ENCODE measurements around the gene CIAO2A. TPM values are rescaled to one million over a fixed set of nuclear protein-coding genes. Genes with fewer than 3 reads are reported as not detected.

CIAO2A gene
- total and polyA plus RNA-seq, 4 donors, result 124 to 404 (median 159) TPM

DNA sequence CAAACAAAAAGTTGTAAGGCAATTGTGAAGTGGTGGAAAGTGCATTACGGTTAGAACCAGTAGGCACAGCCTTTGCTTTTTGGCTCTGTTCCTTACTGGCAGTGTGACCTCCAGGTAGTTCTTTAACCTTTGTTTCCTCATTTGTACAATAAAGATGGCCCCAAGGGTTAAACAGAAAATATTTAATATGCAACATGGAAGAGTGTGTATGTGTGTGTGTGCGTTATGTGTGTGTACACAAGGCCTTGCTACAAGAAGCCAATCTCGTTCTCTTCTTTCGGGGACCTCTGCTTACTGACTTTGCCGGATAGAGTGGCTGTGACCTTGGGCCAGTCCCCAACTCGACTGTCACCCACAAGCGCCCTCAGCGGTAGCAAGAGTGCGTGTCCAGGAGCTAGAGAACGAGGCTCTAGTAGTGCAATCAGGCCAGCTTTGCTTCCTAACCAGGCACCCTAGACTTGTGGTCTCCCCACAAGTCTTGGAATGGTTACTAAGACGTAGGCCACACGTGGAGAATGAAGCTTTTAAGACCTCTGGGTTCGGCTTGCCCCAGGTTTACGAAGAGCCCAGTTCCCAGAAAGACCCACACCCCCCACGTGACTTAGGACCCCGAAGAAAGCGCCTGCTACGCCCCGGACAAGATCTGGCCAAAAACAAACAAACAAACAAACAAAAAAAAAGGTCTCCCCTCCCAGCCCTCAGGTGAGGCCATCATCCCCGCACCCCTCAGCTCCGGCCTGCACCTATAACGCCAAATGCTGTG lies 593 bp downstream of the CIAO2A start (continued):
- TF ChIP-seq, protein P1, sequence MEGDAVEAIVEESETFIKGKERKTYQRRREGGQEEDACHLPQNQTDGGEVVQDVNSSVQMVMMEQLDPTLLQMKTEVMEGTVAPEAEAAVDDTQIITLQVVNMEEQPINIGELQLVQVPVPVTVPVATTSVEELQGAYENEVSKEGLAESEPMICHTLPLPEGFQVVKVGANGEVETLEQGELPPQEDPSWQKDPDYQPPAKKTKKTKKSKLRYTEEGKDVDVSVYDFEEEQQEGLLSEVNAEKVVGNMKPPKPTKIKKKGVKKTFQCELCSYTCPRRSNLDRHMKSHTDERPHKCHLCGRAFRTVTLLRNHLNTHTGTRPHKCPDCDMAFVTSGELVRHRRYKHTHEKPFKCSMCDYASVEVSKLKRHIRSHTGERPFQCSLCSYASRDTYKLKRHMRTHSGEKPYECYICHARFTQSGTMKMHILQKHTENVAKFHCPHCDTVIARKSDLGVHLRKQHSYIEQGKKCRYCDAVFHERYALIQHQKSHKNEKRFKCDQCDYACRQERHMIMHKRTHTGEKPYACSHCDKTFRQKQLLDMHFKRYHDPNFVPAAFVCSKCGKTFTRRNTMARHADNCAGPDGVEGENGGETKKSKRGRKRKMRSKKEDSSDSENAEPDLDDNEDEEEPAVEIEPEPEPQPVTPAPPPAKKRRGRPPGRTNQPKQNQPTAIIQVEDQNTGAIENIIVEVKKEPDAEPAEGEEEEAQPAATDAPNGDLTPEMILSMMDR (IDR thresholded peaks at IDR 0.05; ENCODE audit: low read depth, low read length, missing input control), result no peak
- no peak for TF ChIP-seq EGR1 (IDR thresholded peaks at IDR 0.05; ENCODE audit: low read depth in 2 of 2)
- TF ChIP-seq FOXA1 (IDR thresholded peaks at IDR 0.05), result no peak
- TF ChIP-seq FOXA2 (IDR thresholded peaks at IDR 0.05), result no peak

DNA sequence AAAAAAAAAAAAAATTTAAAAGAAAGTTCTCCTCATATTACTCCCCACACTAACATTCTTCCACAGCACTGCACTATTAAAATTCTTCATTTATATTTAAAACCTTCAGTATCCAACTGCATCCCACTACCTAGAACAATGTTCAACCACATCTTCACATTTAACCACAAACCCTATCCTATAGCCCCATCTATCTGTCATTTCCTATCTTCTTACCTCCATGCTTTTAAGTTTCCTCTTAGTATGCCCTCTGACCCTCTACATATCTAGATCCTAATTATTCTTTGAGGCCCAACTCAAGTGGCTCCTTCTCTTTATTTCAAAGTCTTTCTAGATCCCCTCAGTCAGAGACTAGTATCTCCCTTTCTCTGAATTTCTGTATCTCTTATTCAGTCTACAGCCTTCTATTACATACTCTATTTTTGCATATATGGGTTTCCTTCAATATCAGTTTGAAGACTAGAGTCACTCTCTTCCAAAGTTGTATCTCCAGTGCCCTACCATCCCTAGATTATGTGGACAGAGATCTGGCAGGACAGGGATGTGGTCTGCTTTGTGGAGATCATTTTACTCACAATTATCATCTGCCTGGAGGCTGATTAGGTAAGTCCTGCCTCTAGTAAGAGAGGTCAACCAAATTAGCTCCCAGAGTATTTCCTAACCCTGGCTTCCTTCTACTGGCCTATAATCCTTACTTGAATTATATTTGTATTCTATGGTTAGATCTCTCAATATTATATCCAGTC lies 1.4 kb downstream of the CIAO2A start:
- Histone ChIP-seq H3K36me3 (ENCODE audit: control insufficient read depth in 4 of 4, insufficient read depth in 3 of 4, low read depth in 1 of 4, low read length in 3 of 4) (peaks cover 0 to 11% (median 7%) of the 10 kb centered on the region in 4 donors), H3K27ac (ENCODE audit: low read depth in 1 of 2, low read length in 2 of 2) (peak overlapping the region; percentile 79 to 93), H3K27me3 (ENCODE audit: control insufficient read depth in 4 of 4, insufficient read depth in 4 of 4, low read length in 3 of 4) (no peaks in the 10 kb centered on the region), H3K9ac (ENCODE audit: low read depth in 1 of 2, low read length in 2 of 2) (peak overlapping the region; percentile 52 to 86), H3K4me1 (ENCODE audit: control insufficient read depth in 4 of 4, insufficient read depth in 4 of 4, low read length in 3 of 4) (peaks cover 6 to 44% (median 38%) of the 10 kb centered on the region in 4 donors), H3K9me3 (ENCODE audit: control insufficient read depth in 4 of 4, low read length in 3 of 4) (no peaks in the 10 kb centered on the region), H3K4me3 (ENCODE audit: low read depth in 1 of 3, low read length in 3 of 3) (peak overlapping the region; percentile 79 to 92 (median 81))
- TF ChIP-seq, protein P2, sequence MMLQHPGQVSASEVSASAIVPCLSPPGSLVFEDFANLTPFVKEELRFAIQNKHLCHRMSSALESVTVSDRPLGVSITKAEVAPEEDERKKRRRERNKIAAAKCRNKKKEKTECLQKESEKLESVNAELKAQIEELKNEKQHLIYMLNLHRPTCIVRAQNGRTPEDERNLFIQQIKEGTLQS (IDR thresholded peaks at IDR 0.05), result no peak
- TF ChIP-seq FOXA2 (IDR thresholded peaks at IDR 0.05) (no peak), NR2F2 (IDR thresholded peaks at IDR 0.05) (no peak), JUND (IDR thresholded peaks at IDR 0.05) (peak in 1 of 2 donors; percentile 9), RAD21 (IDR thresholded peaks at IDR 0.05) (peak; percentile 56 to 62), HNF4A (conservative IDR thresholded peaks at IDR 0.05) (no peak), SP1 (IDR thresholded peaks at IDR 0.05) (no peak), RXRA (IDR thresholded peaks at IDR 0.05) (no peak), HNF4G (IDR thresholded peaks at IDR 0.05) (peak; percentile 0), MAX (IDR thresholded peaks at IDR 0.05) (no peak)
- TF ChIP-seq, protein P1 (IDR thresholded peaks at IDR 0.05; ENCODE audit: low read depth, low read length, missing input control), result peak; percentile 28
- TF ChIP-seq, protein P3, sequence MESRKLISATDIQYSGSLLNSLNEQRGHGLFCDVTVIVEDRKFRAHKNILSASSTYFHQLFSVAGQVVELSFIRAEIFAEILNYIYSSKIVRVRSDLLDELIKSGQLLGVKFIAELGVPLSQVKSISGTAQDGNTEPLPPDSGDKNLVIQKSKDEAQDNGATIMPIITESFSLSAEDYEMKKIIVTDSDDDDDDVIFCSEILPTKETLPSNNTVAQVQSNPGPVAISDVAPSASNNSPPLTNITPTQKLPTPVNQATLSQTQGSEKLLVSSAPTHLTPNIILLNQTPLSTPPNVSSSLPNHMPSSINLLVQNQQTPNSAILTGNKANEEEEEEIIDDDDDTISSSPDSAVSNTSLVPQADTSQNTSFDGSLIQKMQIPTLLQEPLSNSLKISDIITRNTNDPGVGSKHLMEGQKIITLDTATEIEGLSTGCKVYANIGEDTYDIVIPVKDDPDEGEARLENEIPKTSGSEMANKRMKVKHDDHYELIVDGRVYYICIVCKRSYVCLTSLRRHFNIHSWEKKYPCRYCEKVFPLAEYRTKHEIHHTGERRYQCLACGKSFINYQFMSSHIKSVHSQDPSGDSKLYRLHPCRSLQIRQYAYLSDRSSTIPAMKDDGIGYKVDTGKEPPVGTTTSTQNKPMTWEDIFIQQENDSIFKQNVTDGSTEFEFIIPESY (IDR thresholded peaks at IDR 0.05), result peak; percentile 17
- DNase-seq (ENCODE audit: low spot score), result no peak

Data from liver (tissue), 9 donors.